Esophagus squamous epithelium (tissue), 4 donors: ENCODE measurements around the gene CSTPP1.

ENCODE experiments used
- POLR2A ChIP-seq, 4 donors: fragments of 450-650 bp; IDR thresholded peaks; one replicate each; pipeline ENCODE4 v1.6.1; 2017; ENCODE audit warnings: antibody characterized with exemption in 4 of 4, mild to moderate bottlenecking in 4 of 4, moderate library complexity in 3 of 4
- TF ChIP-seq, protein P1 (sequence below), 6 experiments: fragments of 450-650 bp in 4 of 6; fragments of 200-600 bp in 2 of 6; sonication (generic) in 2 of 6; IDR thresholded peaks; one replicate each; pipeline ENCODE4 v1.5.1; 2016 to 2019; ENCODE audit warnings: antibody characterized with exemption in 6 of 6, mild to moderate bottlenecking in 4 of 6, moderate library complexity in 4 of 6

- TF ChIP-seq, protein P1, sequence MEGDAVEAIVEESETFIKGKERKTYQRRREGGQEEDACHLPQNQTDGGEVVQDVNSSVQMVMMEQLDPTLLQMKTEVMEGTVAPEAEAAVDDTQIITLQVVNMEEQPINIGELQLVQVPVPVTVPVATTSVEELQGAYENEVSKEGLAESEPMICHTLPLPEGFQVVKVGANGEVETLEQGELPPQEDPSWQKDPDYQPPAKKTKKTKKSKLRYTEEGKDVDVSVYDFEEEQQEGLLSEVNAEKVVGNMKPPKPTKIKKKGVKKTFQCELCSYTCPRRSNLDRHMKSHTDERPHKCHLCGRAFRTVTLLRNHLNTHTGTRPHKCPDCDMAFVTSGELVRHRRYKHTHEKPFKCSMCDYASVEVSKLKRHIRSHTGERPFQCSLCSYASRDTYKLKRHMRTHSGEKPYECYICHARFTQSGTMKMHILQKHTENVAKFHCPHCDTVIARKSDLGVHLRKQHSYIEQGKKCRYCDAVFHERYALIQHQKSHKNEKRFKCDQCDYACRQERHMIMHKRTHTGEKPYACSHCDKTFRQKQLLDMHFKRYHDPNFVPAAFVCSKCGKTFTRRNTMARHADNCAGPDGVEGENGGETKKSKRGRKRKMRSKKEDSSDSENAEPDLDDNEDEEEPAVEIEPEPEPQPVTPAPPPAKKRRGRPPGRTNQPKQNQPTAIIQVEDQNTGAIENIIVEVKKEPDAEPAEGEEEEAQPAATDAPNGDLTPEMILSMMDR (IDR thresholded peaks at IDR 0.05): no peak
- TF ChIP-seq POLR2A (IDR thresholded peaks at IDR 0.05): no peak
These were observed 48.4 kb downstream of the CSTPP1 start for GRCh38 chr11:46984987-46985386.
